Measurements from ENCODE around the gene TNFSF4. TPM values are rescaled to one million over a fixed set of nuclear protein-coding genes. Genes with fewer than 3 reads are reported as not detected.

The TNFSF4 gene
- total RNA-seq, 1 donor from 2014 or later: 3.3 TPM

- no peak overlapping the region for H3K4me3 ChIP-seq (ENCODE audit: insufficient read depth, low read depth, low read length)
- Mint-ChIP-seq H3K36me3 (ENCODE audit: low read depth, unreplicated experiment) (no peaks in the 10 kb centered on the region), H3K27me3 (ENCODE audit: low read depth, unreplicated experiment) (no peaks in the 10 kb centered on the region), H3K4me3 (ENCODE audit: unreplicated experiment) (no peak overlapping the region), H3K4me1 (ENCODE audit: low read depth, unreplicated experiment) (peaks cover 3% of the 10 kb centered on the region), H3K9me3 (ENCODE audit: unreplicated experiment) (peaks cover 3% of the 10 kb centered on the region), H3K27ac (ENCODE audit: unreplicated experiment) (no peak overlapping the region)
- H3K4me1 ChIP-seq (ENCODE audit: insufficient read depth, low read length): no peaks in the 10 kb centered on the region
- no peak overlapping the region for H3K4me2 ChIP-seq (ENCODE audit: low read length)
- no peaks in the 10 kb centered on the region for H3K79me2 ChIP-seq (ENCODE audit: insufficient read depth, low read length)
- TF ChIP-seq CTCF (IDR thresholded peaks at IDR 0.05; ENCODE audit: insufficient read depth, low read depth, low read length) (no peak), EZH2 (IDR thresholded peaks at IDR 0.05; ENCODE audit: insufficient read depth, low read length) (no peak)
- DNase-seq (ENCODE audit: low read depth): no peak
- H2AFZ ChIP-seq (ENCODE audit: low read depth, low read length): no peak overlapping the region
- H3K36me3 ChIP-seq (ENCODE audit: insufficient read depth, low read length): no peaks in the 10 kb centered on the region
- no peak overlapping the region for H3K9ac ChIP-seq (ENCODE audit: low read length)
- no peaks in the 10 kb centered on the region for H4K20me1 ChIP-seq (ENCODE audit: insufficient read depth, low read length)
- FAIRE-seq: no peak
- H3K27ac ChIP-seq (ENCODE audit: low read depth, low read length): no peak overlapping the region
- H3K9me3 ChIP-seq (ENCODE audit: insufficient read depth, low read depth, low read length): no peaks in the 10 kb centered on the region
- H3K27me3 ChIP-seq (ENCODE audit: insufficient read depth, low read length): no peaks in the 10 kb centered on the region
Observed at GRCh38 chr1:173163222-173163621, 43.9 kb downstream of the TNFSF4 start.

GRCh38 chr1:173162601-173163000, 44.5 kb downstream of the TNFSF4 start:
- H3K9me3 Mint-ChIP-seq (ENCODE audit: unreplicated experiment): peaks cover 3% of the 10 kb centered on the region
- no peaks in the 10 kb centered on the region for H3K36me3 ChIP-seq (ENCODE audit: insufficient read depth, low read length)

More at GRCh38 chr1:173162601-173163000, 44.5 kb downstream of the TNFSF4 start:
- FAIRE-seq (no peak), DNase-seq (ENCODE audit: low read depth) (no peak)
- Mint-ChIP-seq H3K4me3 (ENCODE audit: unreplicated experiment) (no peak overlapping the region), H3K27me3 (ENCODE audit: low read depth, unreplicated experiment) (no peaks in the 10 kb centered on the region), H3K4me1 (ENCODE audit: low read depth, unreplicated experiment) (peaks cover 3% of the 10 kb centered on the region), H3K27ac (ENCODE audit: unreplicated experiment) (no peak overlapping the region), H3K36me3 (ENCODE audit: low read depth, unreplicated experiment) (no peaks in the 10 kb centered on the region)
- no peak for TF ChIP-seq EZH2 (IDR thresholded peaks at IDR 0.05; ENCODE audit: insufficient read depth, low read length)
- no peak for TF ChIP-seq CTCF (IDR thresholded peaks at IDR 0.05; ENCODE audit: insufficient read depth, low read depth, low read length)
- no peaks in the 10 kb centered on the region for H3K4me1 ChIP-seq (ENCODE audit: insufficient read depth, low read length)
- no peak overlapping the region for H3K27ac ChIP-seq (ENCODE audit: low read depth, low read length)
- no peak overlapping the region for H3K4me2 ChIP-seq (ENCODE audit: low read length)
- no peaks in the 10 kb centered on the region for H3K79me2 ChIP-seq (ENCODE audit: insufficient read depth, low read length)
- no peaks in the 10 kb centered on the region for H4K20me1 ChIP-seq (ENCODE audit: insufficient read depth, low read length)
- no peak overlapping the region for H2AFZ ChIP-seq (ENCODE audit: low read depth, low read length)
- H3K27me3 ChIP-seq (ENCODE audit: insufficient read depth, low read length): no peaks in the 10 kb centered on the region
- no peak overlapping the region for H3K4me3 ChIP-seq (ENCODE audit: insufficient read depth, low read depth, low read length)
- no peak overlapping the region for H3K9ac ChIP-seq (ENCODE audit: low read length)
- H3K9me3 ChIP-seq (ENCODE audit: insufficient read depth, low read depth, low read length): no peaks in the 10 kb centered on the region
